K562 (cell line): ENCODE results near the gene PIGV. TPM values are rescaled to one million over a fixed set of nuclear protein-coding genes. Genes with fewer than 3 reads are reported as not detected.

Experiments
- BACH1 ChIP-seq: fragments of 200-800 bp; sonication (Bioruptor generic); IDR thresholded peaks from 2 replicates; pipeline ENCODE4 v1.6.1; 2016; ENCODE audit warnings: missing genetic modification characterization, missing compliant biosample characterization
- CBX3 ChIP-seq, 2 experiments: IDR thresholded peaks; 1 replicate in 1 of 2; 2 replicates in 1 of 2; pipeline ENCODE4 v1.6.1; 2012; ENCODE audit warnings: inconsistent platforms in 2 of 2, low read length in 2 of 2, borderline replicate concordance in 1 of 2, control low read depth in 1 of 2
- CREB1 ChIP-seq, 2 experiments: sonication (generic) in 1 of 2; formaldehyde crosslinking in 1 of 2; IDR thresholded peaks; 2 replicates each; pipeline versions ENCODE4 v1.6.1 to v1.8.0; 2012 to 2022; ENCODE audit warnings: inconsistent platforms in 1 of 2, mild to moderate bottlenecking in 1 of 2, missing genetic modification reagents in 1 of 2, moderate library complexity in 1 of 2
- DPF2 ChIP-seq: fragments of 450-650 bp; IDR thresholded peaks from 2 replicates; pipeline ENCODE4 v1.6.1; 2016
- FOXK1 ChIP-seq: sonication (generic); formaldehyde crosslinking; IDR thresholded peaks from 2 replicates; pipeline ENCODE4 v1.8.0; 2022; ENCODE audit warnings: missing genetic modification reagents, mild to moderate bottlenecking, borderline replicate concordance
- FOXK2 ChIP-seq, 2 experiments: fragments of 450-650 bp; IDR thresholded peaks in 1 of 2; conservative IDR thresholded peaks in 1 of 2; 2 replicates each; pipeline ENCODE4 v1.6.1; 2016; ENCODE audit warnings: low read depth in 2 of 2, mild to moderate bottlenecking in 1 of 2
- GATAD2A ChIP-seq: fragments of 450-650 bp; IDR thresholded peaks from 2 replicates; pipeline ENCODE4 v1.6.1; 2017
- POLR3G ChIP-seq: IDR thresholded peaks from 2 replicates; pipeline ENCODE4 v1.6.1; 2011; ENCODE audit not compliant: insufficient read length, insufficient replicate concordance; ENCODE audit errors: extremely low read depth
- PRMT5 ChIP-seq: sonication (generic); formaldehyde crosslinking; IDR thresholded peaks from 2 replicates; pipeline ENCODE4 v1.5.0; 2020; ENCODE audit warnings: missing genetic modification reagents
- SMARCA4 ChIP-seq: fragments of 450-650 bp; IDR thresholded peaks from 2 replicates; pipeline ENCODE4 v1.6.1; 2016
- SOX6 ChIP-seq: fragments of 450-650 bp; IDR thresholded peaks from 2 replicates; pipeline ENCODE4 v1.6.1; 2014; ENCODE audit warnings: mild to moderate bottlenecking
- ZNF239 ChIP-seq: fragments of 250-450 bp; sonication (Bioruptor Pico); IDR thresholded peaks from 2 replicates; pipeline ENCODE4 v1.4.0; 2020; ENCODE audit warnings: mild to moderate bottlenecking
- polyA plus RNA-seq, 8 experiments: library from polyadenylated mRNA; depleted of rRNA in 4 of 8; stranded (reverse) in 5 of 8; unstranded in 3 of 8; fragments of >200 nt; fragmentation: Nextera tagmentation in 2 of 8; fragmentation: Illumina TruSeq in 1 of 8; extraction: Ambion mirVana in 2 of 8; extraction: Trizol in 1 of 8; gene quantifications; 2 replicates each; pipeline versions ENCODE4 v1.2.1 to v1.2.3, GENCODE V29; 2011 to 2014; ENCODE audit warnings: inconsistent platforms in 1 of 8, missing spikeins in 1 of 8
- total RNA-seq, 7 experiments: library from RNA; depleted of rRNA in 6 of 7; stranded (reverse); fragments of >200 nt in 6 of 7; fragmentation: Illumina TruSeq in 2 of 7; extraction: Trizol in 2 of 7; gene quantifications; 2 replicates each; pipeline versions ENCODE4 v1.2.1 to v1.2.3, GENCODE V29; 2011 to 2021; ENCODE audit warnings: low replicate concordance in 1 of 7
- TF ChIP-seq, protein P1 (sequence below), 2 experiments: fragments of 450-650 bp in 1 of 2; sonication (generic) in 1 of 2; formaldehyde crosslinking in 1 of 2; IDR thresholded peaks in 1 of 2; conservative IDR thresholded peaks in 1 of 2; 2 replicates each; pipeline versions ENCODE4 v1.6.1 to v1.8.1; 2016 to 2023; ENCODE audit warnings: mild to moderate bottlenecking in 2 of 2, moderate library complexity in 2 of 2, inconsistent platforms in 1 of 2, missing genetic modification reagents in 1 of 2
- TF ChIP-seq, protein P2 (sequence below): fragments of 200-800 bp; sonication (Bioruptor generic); IDR thresholded peaks from 2 replicates; pipeline ENCODE4 v1.6.1; 2017; ENCODE audit warnings: missing genetic modification characterization, missing compliant biosample characterization
- TF ChIP-seq, protein P3 (sequence below): fragments of 250-450 bp; sonication (Bioruptor Pico); IDR thresholded peaks from 2 replicates; pipeline ENCODE4 v1.4.0; 2020
- TF ChIP-seq, protein P4 (sequence below), 3 experiments: fragments of 200-800 bp in 1 of 3; fragments of 250-450 bp in 1 of 3; fragments of 450-650 bp in 1 of 3; sonication (Bioruptor Pico) in 1 of 3; sonication (Bioruptor generic) in 1 of 3; formaldehyde crosslinking in 1 of 3; IDR thresholded peaks; 2 replicates each; pipeline versions ENCODE4 v1.6.1 to v1.8.0; 2016 to 2022; ENCODE audit warnings: mild to moderate bottlenecking in 2 of 3, missing genetic modification characterization in 2 of 3, missing compliant biosample characterization in 1 of 3, moderate library complexity in 1 of 3

PIGV gene
- total and polyA plus RNA-seq, 9 of the 15 experiments (the other 6 are each of a cell fraction or from before 2014, with no cell fraction given): 8.4 to 21.8 (median 11.7) TPM

DNA sequence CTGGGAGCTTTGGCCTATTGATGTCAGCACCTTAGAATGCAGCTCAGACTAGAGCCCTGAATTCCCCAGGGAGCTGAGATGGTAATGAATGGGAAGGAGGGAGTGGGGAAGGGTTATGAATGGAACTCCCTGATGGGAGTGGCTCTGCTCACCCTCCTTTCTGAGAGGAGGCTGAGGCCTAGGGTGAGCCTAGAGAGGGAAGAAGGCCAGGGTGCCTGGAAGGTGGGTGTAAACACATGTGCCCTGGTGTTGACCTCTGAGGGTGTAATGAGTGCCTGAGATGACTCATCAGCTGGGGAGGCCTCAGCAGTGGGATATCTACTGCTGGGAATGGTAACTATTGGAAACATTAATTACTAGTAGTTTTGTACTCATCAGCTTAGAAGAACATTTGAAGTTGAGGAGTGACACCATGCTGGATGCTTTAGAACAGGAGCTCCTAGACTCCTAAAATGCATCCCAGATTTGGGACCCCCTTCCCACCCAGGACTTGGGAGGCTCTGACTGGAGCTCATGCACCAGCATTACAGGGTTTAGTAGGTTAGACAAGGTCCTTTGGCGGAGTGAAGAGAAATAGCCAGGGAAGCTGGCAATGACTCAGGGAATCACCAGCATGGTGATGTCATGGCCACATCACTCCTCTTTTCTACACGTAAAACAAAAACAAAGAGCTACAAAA, 16.0 kb upstream of the PIGV start (continued):
- TF ChIP-seq, protein P1, sequence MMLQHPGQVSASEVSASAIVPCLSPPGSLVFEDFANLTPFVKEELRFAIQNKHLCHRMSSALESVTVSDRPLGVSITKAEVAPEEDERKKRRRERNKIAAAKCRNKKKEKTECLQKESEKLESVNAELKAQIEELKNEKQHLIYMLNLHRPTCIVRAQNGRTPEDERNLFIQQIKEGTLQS (IDR thresholded peaks at IDR 0.05): peak; percentile 99
- TF ChIP-seq, protein P1 (CRISPR knock-in tag; conservative IDR thresholded peaks at IDR 0.05): peak; percentile 97
- TF ChIP-seq, protein P2, sequence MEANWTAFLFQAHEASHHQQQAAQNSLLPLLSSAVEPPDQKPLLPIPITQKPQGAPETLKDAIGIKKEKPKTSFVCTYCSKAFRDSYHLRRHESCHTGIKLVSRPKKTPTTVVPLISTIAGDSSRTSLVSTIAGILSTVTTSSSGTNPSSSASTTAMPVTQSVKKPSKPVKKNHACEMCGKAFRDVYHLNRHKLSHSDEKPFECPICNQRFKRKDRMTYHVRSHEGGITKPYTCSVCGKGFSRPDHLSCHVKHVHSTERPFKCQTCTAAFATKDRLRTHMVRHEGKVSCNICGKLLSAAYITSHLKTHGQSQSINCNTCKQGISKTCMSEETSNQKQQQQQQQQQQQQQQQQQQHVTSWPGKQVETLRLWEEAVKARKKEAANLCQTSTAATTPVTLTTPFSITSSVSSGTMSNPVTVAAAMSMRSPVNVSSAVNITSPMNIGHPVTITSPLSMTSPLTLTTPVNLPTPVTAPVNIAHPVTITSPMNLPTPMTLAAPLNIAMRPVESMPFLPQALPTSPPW (CRISPR knock-in tag): peak; percentile 56; the same call in 1 of the 2 replicates
- TF ChIP-seq POLR3G: no peak
- peak in 1 of 2 experiments; percentile 53; a peak in 1 of 3 replicates for TF ChIP-seq CBX3 (IDR thresholded peaks at IDR 0.05; ENCODE audit: borderline replicate concordance in 1 of 2, low read length in 2 of 2)
- TF ChIP-seq, protein P3, sequence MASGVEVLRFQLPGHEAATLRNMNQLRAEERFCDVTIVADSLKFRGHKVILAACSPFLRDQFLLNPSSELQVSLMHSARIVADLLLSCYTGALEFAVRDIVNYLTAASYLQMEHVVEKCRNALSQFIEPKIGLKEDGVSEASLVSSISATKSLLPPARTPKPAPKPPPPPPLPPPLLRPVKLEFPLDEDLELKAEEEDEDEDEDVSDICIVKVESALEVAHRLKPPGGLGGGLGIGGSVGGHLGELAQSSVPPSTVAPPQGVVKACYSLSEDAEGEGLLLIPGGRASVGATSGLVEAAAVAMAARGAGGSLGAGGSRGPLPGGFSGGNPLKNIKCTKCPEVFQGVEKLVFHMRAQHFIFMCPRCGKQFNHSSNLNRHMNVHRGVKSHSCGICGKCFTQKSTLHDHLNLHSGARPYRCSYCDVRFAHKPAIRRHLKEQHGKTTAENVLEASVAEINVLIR (CRISPR knock-in tag): no peak
- TF ChIP-seq DPF2: peak; percentile 94
- peak; percentile 91 for TF ChIP-seq FOXK1
- peak; percentile 97 to 99 for TF ChIP-seq FOXK2 (conservative IDR thresholded peaks at IDR 0.05 in 1 of 2, IDR thresholded peaks at IDR 0.05 in 1 of 2; ENCODE audit: low read depth in 2 of 2)
- TF ChIP-seq SMARCA4: peak; percentile 87
- no peak for TF ChIP-seq CREB1 (IDR thresholded peaks at IDR 0.05)
- no peak for TF ChIP-seq CREB1 (CRISPR knock-in tag; IDR thresholded peaks at IDR 0.05)
- no peak for TF ChIP-seq PRMT5 (CRISPR knock-in tag)
- peak; percentile 73; the same call in 1 of the 2 replicates for TF ChIP-seq BACH1 (tag)
- peak; percentile 74 for TF ChIP-seq SOX6
- peak; percentile 60; the same call in 1 of the 2 replicates for TF ChIP-seq GATAD2A
- TF ChIP-seq ZNF239 (CRISPR knock-in tag): no peak
- TF ChIP-seq, protein P4, sequence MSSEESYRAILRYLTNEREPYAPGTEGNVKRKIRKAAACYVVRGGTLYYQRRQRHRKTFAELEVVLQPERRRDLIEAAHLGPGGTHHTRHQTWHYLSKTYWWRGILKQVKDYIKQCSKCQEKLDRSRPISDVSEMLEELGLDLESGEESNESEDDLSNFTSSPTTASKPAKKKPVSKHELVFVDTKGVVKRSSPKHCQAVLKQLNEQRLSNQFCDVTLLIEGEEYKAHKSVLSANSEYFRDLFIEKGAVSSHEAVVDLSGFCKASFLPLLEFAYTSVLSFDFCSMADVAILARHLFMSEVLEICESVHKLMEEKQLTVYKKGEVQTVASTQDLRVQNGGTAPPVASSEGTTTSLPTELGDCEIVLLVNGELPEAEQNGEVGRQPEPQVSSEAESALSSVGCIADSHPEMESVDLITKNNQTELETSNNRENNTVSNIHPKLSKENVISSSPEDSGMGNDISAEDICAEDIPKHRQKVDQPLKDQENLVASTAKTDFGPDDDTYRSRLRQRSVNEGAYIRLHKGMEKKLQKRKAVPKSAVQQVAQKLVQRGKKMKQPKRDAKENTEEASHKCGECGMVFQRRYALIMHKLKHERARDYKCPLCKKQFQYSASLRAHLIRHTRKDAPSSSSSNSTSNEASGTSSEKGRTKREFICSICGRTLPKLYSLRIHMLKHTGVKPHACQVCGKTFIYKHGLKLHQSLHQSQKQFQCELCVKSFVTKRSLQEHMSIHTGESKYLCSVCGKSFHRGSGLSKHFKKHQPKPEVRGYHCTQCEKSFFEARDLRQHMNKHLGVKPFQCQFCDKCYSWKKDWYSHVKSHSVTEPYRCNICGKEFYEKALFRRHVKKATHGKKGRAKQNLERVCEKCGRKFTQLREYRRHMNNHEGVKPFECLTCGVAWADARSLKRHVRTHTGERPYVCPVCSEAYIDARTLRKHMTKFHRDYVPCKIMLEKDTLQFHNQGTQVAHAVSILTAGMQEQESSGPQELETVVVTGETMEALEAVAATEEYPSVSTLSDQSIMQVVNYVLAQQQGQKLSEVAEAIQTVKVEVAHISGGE (CRISPR knock-in tag; IDR thresholded peaks at IDR 0.05): peak in 1 of 3 experiments; percentile 75; a peak in 1 of 6 replicates
